GM23338 (cell line): ENCODE results near the gene ZNF511. TPM values are rescaled to one million over a fixed set of nuclear protein-coding genes. Genes with fewer than 3 reads are reported as not detected.

Experiments
- ATAC-seq: fragments of 200-7000 bp; cut with Tn5 transposase; 3 replicates; pipeline ENCODE4 v1.9.1; 2020
- DNase-seq: peaks from one replicate; pipeline ENCODE4 v3.0.0-alpha.2; 2015; ENCODE audit warnings: low spot score
- H2AFZ ChIP-seq: fragments of 200-600 bp; sonication (generic); 2 replicates; pipeline ENCODE4 v1.8.0; 2016; ENCODE audit warnings: antibody characterized with exemption, mild to moderate bottlenecking, moderate library complexity
- H3F3A ChIP-seq: fragments of 200-600 bp; sonication (generic); replicated peaks from 2 replicates; pipeline ENCODE4 v1.8.0; 2017; ENCODE audit warnings: antibody characterized with exemption, mixed run types, low read depth
- H3K27ac ChIP-seq: fragments of 200-600 bp; sonication (generic); 2 replicates; pipeline ENCODE4 v1.6.1; 2016; ENCODE audit warnings: low read depth
- H3K27me3 ChIP-seq: fragments of 200-600 bp; sonication (generic); 2 replicates; pipeline ENCODE4 v1.8.0; 2016; ENCODE audit warnings: mild to moderate bottlenecking, mixed run types, moderate library complexity; ENCODE audit not compliant: insufficient read depth
- H3K36me3 ChIP-seq: fragments of 200-600 bp; sonication (generic); 2 replicates; pipeline ENCODE4 v1.8.0; 2016; ENCODE audit warnings: mild to moderate bottlenecking; ENCODE audit not compliant: insufficient read depth
- H3K4me1 ChIP-seq: fragments of 200-600 bp; sonication (generic); 2 replicates; pipeline ENCODE4 v1.8.0; 2016; ENCODE audit warnings: mild to moderate bottlenecking, moderate library complexity; ENCODE audit not compliant: insufficient read depth
- H3K4me2 ChIP-seq: fragments of 200-600 bp; sonication (generic); 2 replicates; pipeline ENCODE4 v1.7.1; 2017; ENCODE audit warnings: mixed run types
- H3K4me3 ChIP-seq: fragments of 200-600 bp; sonication (generic); 2 replicates; pipeline ENCODE4 v1.6.1; 2016; ENCODE audit warnings: mixed run types
- H3K79me2 ChIP-seq: fragments of 200-600 bp; sonication (generic); replicated peaks from 2 replicates; pipeline ENCODE4 v1.8.0; 2017; ENCODE audit warnings: mild to moderate bottlenecking; ENCODE audit not compliant: insufficient read depth
- H3K9me2 ChIP-seq: fragments of 200-600 bp; sonication (generic); 2 replicates; pipeline ENCODE4 v1.8.0; 2017; ENCODE audit not compliant: insufficient read depth
- H4K20me1 ChIP-seq: fragments of 200-600 bp; sonication (generic); replicated peaks from 2 replicates; pipeline ENCODE4 v1.8.0; 2017; ENCODE audit warnings: mild to moderate bottlenecking; ENCODE audit not compliant: insufficient read depth
- H3K27ac Mint-ChIP-seq: 2 replicates; pipeline ENCODE4 v1.8.0; 2020; ENCODE audit warnings: inconsistent platforms, mild to moderate bottlenecking, moderate library complexity, mixed read lengths
- H3K27me3 Mint-ChIP-seq: 3 replicates; pipeline ENCODE4 v1.8.0; 2022; ENCODE audit warnings: low read depth, mild to moderate bottlenecking, moderate library complexity, mixed read lengths, inconsistent platforms; ENCODE audit not compliant: insufficient read depth, poor library complexity
- H3K36me3 Mint-ChIP-seq: 3 replicates; pipeline ENCODE4 v1.8.0; 2021; ENCODE audit warnings: low read depth, mild to moderate bottlenecking, inconsistent platforms, moderate library complexity, mixed read lengths
- H3K4me1 Mint-ChIP-seq: 3 replicates; pipeline ENCODE4 v1.8.0; 2020; ENCODE audit warnings: mild to moderate bottlenecking, inconsistent platforms, mixed read lengths
- H3K4me3 Mint-ChIP-seq: 3 replicates; pipeline ENCODE4 v1.8.0; 2021; ENCODE audit warnings: moderate library complexity, mild to moderate bottlenecking, inconsistent platforms, mixed read lengths
- H3K9me3 Mint-ChIP-seq: 3 replicates; pipeline ENCODE4 v1.8.0; 2020; ENCODE audit warnings: moderate library complexity, mild to moderate bottlenecking, inconsistent platforms, mixed read lengths
- CREB1 ChIP-seq: fragments of 250-450 bp; sonication (Bioruptor Pico); IDR thresholded peaks from 2 replicates; pipeline ENCODE4 v1.5.0; 2020; ENCODE audit warnings: low read depth, mild to moderate bottlenecking, moderate library complexity
- CTCF ChIP-seq, 2 experiments: fragments of 200-600 bp in 1 of 2; sonication (generic) in 1 of 2; conservative IDR thresholded peaks; 2 replicates each; pipeline versions ENCODE4 v1.5.1 to v1.6.1; 2016 to 2017; ENCODE audit warnings: antibody characterized with exemption in 2 of 2, low read depth in 2 of 2, mild to moderate bottlenecking in 2 of 2, moderate library complexity in 1 of 2
- ETS1 ChIP-seq: IDR thresholded peaks from 2 replicates; pipeline ENCODE4 v1.6.1; 2016; ENCODE audit warnings: antibody characterized with exemption
- EZH2 ChIP-seq: fragments of 200-600 bp; sonication (generic); IDR thresholded peaks from one replicate; pipeline ENCODE4 v1.8.0; 2017; ENCODE audit warnings: antibody characterized with exemption, mild to moderate bottlenecking, low read depth; ENCODE audit not compliant: unreplicated experiment
- EZH2phosphoT487 ChIP-seq: fragments of 200-600 bp; sonication (generic); IDR thresholded peaks from one replicate; pipeline ENCODE4 v1.8.1; 2018; ENCODE audit warnings: antibody characterized with exemption; ENCODE audit not compliant: unreplicated experiment
- JUNB ChIP-seq: IDR thresholded peaks from one replicate; pipeline ENCODE4 v1.6.1; 2016; ENCODE audit warnings: antibody characterized with exemption; ENCODE audit not compliant: unreplicated experiment
- NANOG ChIP-seq: IDR thresholded peaks from 2 replicates; pipeline ENCODE4 v1.6.1; 2016; ENCODE audit warnings: antibody characterized with exemption, borderline replicate concordance
- POLR2AphosphoS5 ChIP-seq: IDR thresholded peaks from 2 replicates; pipeline ENCODE4 v1.6.1; 2016; ENCODE audit warnings: antibody characterized with exemption, low read depth
- REST ChIP-seq: IDR thresholded peaks from one replicate; pipeline ENCODE4 v1.6.1; 2018; ENCODE audit warnings: antibody characterized with exemption; ENCODE audit not compliant: unreplicated experiment
- STAT1 ChIP-seq: IDR thresholded peaks from one replicate; pipeline ENCODE4 v1.6.1; 2016; ENCODE audit warnings: antibody characterized with exemption; ENCODE audit not compliant: unreplicated experiment
- ZNF114 ChIP-seq: fragments of 250-450 bp; sonication (Bioruptor Pico); IDR thresholded peaks from 2 replicates; pipeline ENCODE4 v1.5.0; 2020; ENCODE audit warnings: mild to moderate bottlenecking, moderate library complexity
- ZNF331 ChIP-seq: fragments of 250-450 bp; sonication (Bioruptor Pico); IDR thresholded peaks from 2 replicates; pipeline ENCODE4 v1.5.0; 2020; ENCODE audit warnings: low read depth, mild to moderate bottlenecking, moderate library complexity
- polyA plus RNA-seq: library from polyadenylated mRNA; unstranded; fragments of >200 nt; fragmentation: Nextera tagmentation; extraction: Ambion mirVana; gene quantifications from 2 replicates; pipeline ENCODE4 v1.2.1, GENCODE V29; 2016
- total RNA-seq: library from RNA; depleted of rRNA; stranded (reverse); fragments of >200 nt; shearing (Covaris generic); gene quantifications from 2 replicates; pipeline ENCODE4 v1.2.3, GENCODE V29; 2014
- TF ChIP-seq, protein P1 (sequence below): fragments of 250-450 bp; sonication (Bioruptor Pico); IDR thresholded peaks from 2 replicates; pipeline ENCODE4 v1.5.0; 2020; ENCODE audit warnings: mild to moderate bottlenecking, moderate library complexity

Gene ZNF511
- total and polyA plus RNA-seq, 2 experiments from 2014 or later = 41.3 to 104 TPM

- no peak for DNase-seq
- H3K27me3 ChIP-seq = no peaks in the 10 kb centered on the region
- no peaks in the 10 kb centered on the region for H3F3A ChIP-seq
- no peaks in the 10 kb centered on the region for H3K4me1 ChIP-seq
- H3K27ac ChIP-seq = no peak overlapping the region
- H2AFZ ChIP-seq = no peak overlapping the region
- H3K9me2 ChIP-seq = no peaks in the 10 kb centered on the region
- no peaks in the 10 kb centered on the region for H3K79me2 ChIP-seq
- H3K36me3 ChIP-seq = 0 out of 2 replicates have a peak, but pooled peaks cover 10% of the 10 kb centered on the region
- TF ChIP-seq REST = no peak
- TF ChIP-seq ZNF331 (CRISPR knock-in tag) = no peak
- TF ChIP-seq, protein P1, sequence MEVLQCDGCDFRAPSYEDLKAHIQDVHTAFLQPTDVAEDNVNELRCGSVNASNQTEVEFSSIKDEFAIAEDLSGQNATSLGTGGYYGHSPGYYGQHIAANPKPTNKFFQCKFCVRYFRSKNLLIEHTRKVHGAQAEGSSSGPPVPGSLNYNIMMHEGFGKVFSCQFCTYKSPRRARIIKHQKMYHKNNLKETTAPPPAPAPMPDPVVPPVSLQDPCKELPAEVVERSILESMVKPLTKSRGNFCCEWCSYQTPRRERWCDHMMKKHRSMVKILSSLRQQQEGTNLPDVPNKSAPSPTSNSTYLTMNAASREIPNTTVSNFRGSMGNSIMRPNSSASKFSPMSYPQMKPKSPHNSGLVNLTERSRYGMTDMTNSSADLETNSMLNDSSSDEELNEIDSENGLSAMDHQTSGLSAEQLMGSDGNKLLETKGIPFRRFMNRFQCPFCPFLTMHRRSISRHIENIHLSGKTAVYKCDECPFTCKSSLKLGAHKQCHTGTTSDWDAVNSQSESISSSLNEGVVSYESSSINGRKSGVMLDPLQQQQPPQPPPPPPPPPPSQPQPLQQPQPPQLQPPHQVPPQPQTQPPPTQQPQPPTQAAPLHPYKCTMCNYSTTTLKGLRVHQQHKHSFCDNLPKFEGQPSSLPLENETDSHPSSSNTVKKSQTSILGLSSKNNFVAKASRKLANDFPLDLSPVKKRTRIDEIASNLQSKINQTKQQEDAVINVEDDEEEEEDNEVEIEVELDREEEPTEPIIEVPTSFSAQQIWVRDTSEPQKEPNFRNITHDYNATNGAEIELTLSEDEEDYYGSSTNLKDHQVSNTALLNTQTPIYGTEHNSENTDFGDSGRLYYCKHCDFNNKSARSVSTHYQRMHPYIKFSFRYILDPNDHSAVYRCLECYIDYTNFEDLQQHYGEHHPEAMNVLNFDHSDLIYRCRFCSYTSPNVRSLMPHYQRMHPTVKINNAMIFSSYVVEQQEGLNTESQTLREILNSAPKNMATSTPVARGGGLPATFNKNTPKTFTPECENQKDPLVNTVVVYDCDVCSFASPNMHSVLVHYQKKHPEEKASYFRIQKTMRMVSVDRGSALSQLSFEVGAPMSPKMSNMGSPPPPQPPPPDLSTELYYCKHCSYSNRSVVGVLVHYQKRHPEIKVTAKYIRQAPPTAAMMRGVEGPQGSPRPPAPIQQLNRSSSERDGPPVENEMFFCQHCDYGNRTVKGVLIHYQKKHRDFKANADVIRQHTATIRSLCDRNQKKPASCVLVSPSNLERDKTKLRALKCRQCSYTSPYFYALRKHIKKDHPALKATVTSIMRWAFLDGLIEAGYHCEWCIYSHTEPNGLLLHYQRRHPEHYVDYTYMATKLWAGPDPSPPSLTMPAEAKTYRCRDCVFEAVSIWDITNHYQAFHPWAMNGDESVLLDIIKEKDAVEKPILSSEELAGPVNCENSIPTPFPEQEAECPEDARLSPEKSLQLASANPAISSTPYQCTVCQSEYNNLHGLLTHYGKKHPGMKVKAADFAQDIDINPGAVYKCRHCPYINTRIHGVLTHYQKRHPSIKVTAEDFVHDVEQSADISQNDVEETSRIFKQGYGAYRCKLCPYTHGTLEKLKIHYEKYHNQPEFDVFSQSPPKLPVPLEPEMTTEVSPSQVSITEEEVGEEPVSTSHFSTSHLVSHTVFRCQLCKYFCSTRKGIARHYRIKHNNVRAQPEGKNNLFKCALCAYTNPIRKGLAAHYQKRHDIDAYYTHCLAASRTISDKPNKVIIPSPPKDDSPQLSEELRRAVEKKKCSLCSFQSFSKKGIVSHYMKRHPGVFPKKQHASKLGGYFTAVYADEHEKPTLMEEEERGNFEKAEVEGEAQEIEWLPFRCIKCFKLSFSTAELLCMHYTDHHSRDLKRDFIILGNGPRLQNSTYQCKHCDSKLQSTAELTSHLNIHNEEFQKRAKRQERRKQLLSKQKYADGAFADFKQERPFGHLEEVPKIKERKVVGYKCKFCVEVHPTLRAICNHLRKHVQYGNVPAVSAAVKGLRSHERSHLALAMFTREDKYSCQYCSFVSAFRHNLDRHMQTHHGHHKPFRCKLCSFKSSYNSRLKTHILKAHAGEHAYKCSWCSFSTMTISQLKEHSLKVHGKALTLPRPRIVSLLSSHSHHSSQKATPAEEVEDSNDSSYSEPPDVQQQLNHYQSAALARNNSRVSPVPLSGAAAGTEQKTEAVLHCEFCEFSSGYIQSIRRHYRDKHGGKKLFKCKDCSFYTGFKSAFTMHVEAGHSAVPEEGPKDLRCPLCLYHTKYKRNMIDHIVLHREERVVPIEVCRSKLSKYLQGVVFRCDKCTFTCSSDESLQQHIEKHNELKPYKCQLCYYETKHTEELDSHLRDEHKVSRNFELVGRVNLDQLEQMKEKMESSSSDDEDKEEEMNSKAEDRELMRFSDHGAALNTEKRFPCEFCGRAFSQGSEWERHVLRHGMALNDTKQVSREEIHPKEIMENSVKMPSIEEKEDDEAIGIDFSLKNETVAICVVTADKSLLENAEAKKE (CRISPR knock-in tag) = no peak
- TF ChIP-seq NANOG = no peak
- no peak for TF ChIP-seq JUNB
- TF ChIP-seq CREB1 (CRISPR knock-in tag) = no peak
- no peak for TF ChIP-seq POLR2AphosphoS5
- TF ChIP-seq ETS1 = no peak
- TF ChIP-seq EZH2 = no peak
- TF ChIP-seq ZNF114 (CRISPR knock-in tag) = no peak
- TF ChIP-seq CTCF (conservative IDR thresholded peaks at IDR 0.05; ENCODE audit: low read depth in 2 of 2) = no peak
- TF ChIP-seq EZH2phosphoT487 = no peak
- TF ChIP-seq STAT1 = no peak
- no peak overlapping the region for H3K4me2 ChIP-seq
- Mint-ChIP-seq H3K4me3 (no peak overlapping the region), H3K27ac (no peak overlapping the region), H3K4me1 (peaks cover 4% of the 10 kb centered on the region; the same call in 2 of the 3 replicates), H3K9me3 (no peaks in the 10 kb centered on the region), H3K27me3 (peaks cover 3% of the 10 kb centered on the region), H3K36me3 (peaks cover 31% of the 10 kb centered on the region)
- ATAC-seq = no peak
- no peaks in the 10 kb centered on the region for H4K20me1 ChIP-seq
- H3K4me3 ChIP-seq = no peak overlapping the region
These were observed 28.2 kb upstream of the ZNF511 start for GRCh38 chr10:133280391-133281059.
